ENCODE data around the gene CEP97. TPM values are rescaled to one million over a fixed set of nuclear protein-coding genes. Genes with fewer than 3 reads are reported as not detected.
"Not testable (repeated sequence)": the region's sequence is repeated elsewhere in the genome, so short reads cannot be mapped to it uniquely, and the experiment has no call there.

The CEP97 gene
- polyA plus RNA-seq, 1 donor (not counting 4 experiments of a cell fraction or from before 2014, with no cell fraction given): 3.6 TPM

DNA sequence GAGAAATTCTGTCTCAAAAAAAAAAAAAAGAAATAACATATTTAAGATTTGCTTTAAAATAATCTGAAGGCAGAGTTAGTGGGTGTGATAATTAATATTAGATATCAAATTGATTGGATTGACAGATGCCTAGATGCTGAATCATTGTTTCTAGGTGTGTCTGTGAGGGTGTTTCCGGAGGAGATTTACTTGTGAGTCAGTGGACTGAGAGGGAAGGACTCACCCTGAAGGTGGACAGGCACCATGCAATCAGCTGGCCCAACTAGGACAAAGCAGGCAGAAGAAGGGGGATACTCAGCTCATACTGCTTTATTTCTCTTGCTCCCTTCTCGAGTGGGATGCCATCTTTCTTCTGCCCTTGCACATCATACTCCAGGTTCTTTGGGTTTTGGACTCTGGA, 21.2 kb upstream of the CEP97 start:
- Histone ChIP-seq H3K4me2 (ENCODE audit: control insufficient read depth, extremely low read depth, insufficient read depth, low read depth, low read length) (peak overlapping the region; percentile 62), H3K36me3 (ENCODE audit: control insufficient read depth in 2 of 2, extremely low read depth in 1 of 2, insufficient read depth in 2 of 2, low read length in 2 of 2) (no peaks in the 10 kb centered on the region), H3K79me2 (ENCODE audit: control insufficient read depth, insufficient read depth, low read length) (no peaks in the 10 kb centered on the region), H4K20me1 (ENCODE audit: control insufficient read depth, extremely low read depth, insufficient read depth, low read length) (no peaks in the 10 kb centered on the region), H3K27ac (ENCODE audit: control insufficient read depth, insufficient read depth, low read length) (peak overlapping the region; percentile 80), H3K9ac (ENCODE audit: control insufficient read depth, extremely low read depth, insufficient read depth, low read length) (peak overlapping the region; percentile 22), H3K9me1 (ENCODE audit: control insufficient read depth, extremely low read depth, insufficient read depth, low read length) (no peaks in the 10 kb centered on the region), H3K27me3 (ENCODE audit: control insufficient read depth, extremely low read depth, insufficient read depth, low read length) (no peaks in the 10 kb centered on the region), H3K4me3 (ENCODE audit: control insufficient read depth in 2 of 3, extremely low read depth in 1 of 3, insufficient read depth in 2 of 3, low read depth in 1 of 3, low read length in 3 of 3) (peak overlapping the region in 2 of 3 experiments; percentile 7 to 37), H2AFZ (ENCODE audit: control insufficient read depth, low read length) (peak overlapping the region; percentile 70), H3K4me1 (ENCODE audit: control insufficient read depth, extremely low read depth, insufficient read depth, low read length) (peaks cover 14% of the 10 kb centered on the region), H3K9me3 (ENCODE audit: control insufficient read depth, low read depth, low read length) (no peaks in the 10 kb centered on the region)
- FAIRE-seq (no peak), DNase-seq (ENCODE audit: low read depth, low spot score) (no peak)
- no peak for TF ChIP-seq EZH2 (IDR thresholded peaks at IDR 0.05; ENCODE audit: low read length)
- TF ChIP-seq, protein P1, sequence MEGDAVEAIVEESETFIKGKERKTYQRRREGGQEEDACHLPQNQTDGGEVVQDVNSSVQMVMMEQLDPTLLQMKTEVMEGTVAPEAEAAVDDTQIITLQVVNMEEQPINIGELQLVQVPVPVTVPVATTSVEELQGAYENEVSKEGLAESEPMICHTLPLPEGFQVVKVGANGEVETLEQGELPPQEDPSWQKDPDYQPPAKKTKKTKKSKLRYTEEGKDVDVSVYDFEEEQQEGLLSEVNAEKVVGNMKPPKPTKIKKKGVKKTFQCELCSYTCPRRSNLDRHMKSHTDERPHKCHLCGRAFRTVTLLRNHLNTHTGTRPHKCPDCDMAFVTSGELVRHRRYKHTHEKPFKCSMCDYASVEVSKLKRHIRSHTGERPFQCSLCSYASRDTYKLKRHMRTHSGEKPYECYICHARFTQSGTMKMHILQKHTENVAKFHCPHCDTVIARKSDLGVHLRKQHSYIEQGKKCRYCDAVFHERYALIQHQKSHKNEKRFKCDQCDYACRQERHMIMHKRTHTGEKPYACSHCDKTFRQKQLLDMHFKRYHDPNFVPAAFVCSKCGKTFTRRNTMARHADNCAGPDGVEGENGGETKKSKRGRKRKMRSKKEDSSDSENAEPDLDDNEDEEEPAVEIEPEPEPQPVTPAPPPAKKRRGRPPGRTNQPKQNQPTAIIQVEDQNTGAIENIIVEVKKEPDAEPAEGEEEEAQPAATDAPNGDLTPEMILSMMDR (optimal IDR thresholded peaks at IDR 0.05 in 1 of 3, IDR thresholded peaks at IDR 0.05 in 1 of 3, conservative IDR thresholded peaks at IDR 0.05 in 1 of 3; ENCODE audit: extremely low read depth in 1 of 3, insufficient read depth in 2 of 3, low read length in 3 of 3): no peak
- dilution Hi-C loops (cut with MboI; ENCODE audit: extremely low pct_ligation_motif_present, low sequenced_read_pairs): no loop called here

DNA sequence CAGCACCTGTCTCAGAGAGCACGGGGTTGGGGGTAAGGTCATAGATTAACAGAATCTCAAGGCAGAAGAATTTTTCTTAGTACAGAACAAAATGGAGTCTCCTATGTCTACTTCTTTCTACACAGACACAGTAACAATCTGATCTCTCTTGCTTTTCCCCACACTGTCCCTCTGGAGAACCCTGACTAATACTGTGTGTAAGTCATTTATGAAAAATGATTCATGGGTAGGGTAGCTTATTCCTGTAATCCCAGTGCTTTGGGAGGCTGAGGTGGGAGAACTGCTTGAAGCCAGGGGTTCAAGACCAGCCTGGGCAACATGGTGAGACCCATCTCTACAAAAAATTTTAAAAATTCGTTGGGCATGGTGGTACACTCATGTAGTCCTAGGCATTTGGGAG, 19.8 kb upstream of the CEP97 start:
- H3K9me3 ChIP-seq (ENCODE audit: control insufficient read depth, low read depth, low read length); H3K9ac ChIP-seq (ENCODE audit: control insufficient read depth, extremely low read depth, insufficient read depth, low read length); H3K4me3 ChIP-seq (ENCODE audit: control insufficient read depth in 2 of 3, extremely low read depth in 1 of 3, insufficient read depth in 2 of 3, low read depth in 1 of 3, low read length in 3 of 3); H3K36me3 ChIP-seq (ENCODE audit: control insufficient read depth in 2 of 2, extremely low read depth in 1 of 2, insufficient read depth in 2 of 2, low read length in 2 of 2); dilution Hi-C loops (cut with MboI; ENCODE audit: extremely low pct_ligation_motif_present, low sequenced_read_pairs); H3K4me2 ChIP-seq (ENCODE audit: control insufficient read depth, extremely low read depth, insufficient read depth, low read depth, low read length); DNase-seq (ENCODE audit: low read depth, low spot score); H3K27ac ChIP-seq (ENCODE audit: control insufficient read depth, insufficient read depth, low read length); H2AFZ ChIP-seq (ENCODE audit: control insufficient read depth, low read length); H3K9me1 ChIP-seq (ENCODE audit: control insufficient read depth, extremely low read depth, insufficient read depth, low read length); H3K79me2 ChIP-seq (ENCODE audit: control insufficient read depth, insufficient read depth, low read length); H3K27me3 ChIP-seq (ENCODE audit: control insufficient read depth, extremely low read depth, insufficient read depth, low read length); FAIRE-seq; H4K20me1 ChIP-seq (ENCODE audit: control insufficient read depth, extremely low read depth, insufficient read depth, low read length): not testable (repeated sequence)
- H3K4me1 ChIP-seq (ENCODE audit: control insufficient read depth, extremely low read depth, insufficient read depth, low read length): peaks cover 14% of the 10 kb centered on the region

DNA sequence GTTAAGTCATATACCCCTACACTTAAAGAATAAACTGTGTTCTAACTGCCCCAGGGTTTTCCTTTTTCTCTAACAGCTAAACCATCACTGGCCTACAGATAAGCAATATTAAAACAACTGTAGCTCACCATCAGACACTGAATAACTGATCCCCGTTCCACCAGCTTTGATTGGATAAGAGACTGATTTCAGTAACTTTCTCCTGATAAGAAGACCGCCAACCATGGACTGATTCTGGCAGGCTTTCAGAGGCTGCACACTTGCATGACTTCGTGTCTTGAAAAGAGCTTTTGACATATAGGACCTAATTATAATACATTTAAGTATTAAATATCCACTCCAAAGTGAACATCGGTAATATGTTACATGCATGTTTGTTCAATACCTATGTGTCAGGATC, 15.3 kb upstream of the CEP97 start:
- Histone ChIP-seq H3K4me1 (ENCODE audit: control insufficient read depth, extremely low read depth, insufficient read depth, low read length) (no peaks in the 10 kb centered on the region), H3K79me2 (ENCODE audit: control insufficient read depth, insufficient read depth, low read length) (no peaks in the 10 kb centered on the region), H2AFZ (ENCODE audit: control insufficient read depth, low read length) (no peak overlapping the region), H3K9ac (ENCODE audit: control insufficient read depth, extremely low read depth, insufficient read depth, low read length) (no peak overlapping the region), H3K36me3 (ENCODE audit: control insufficient read depth in 2 of 2, extremely low read depth in 1 of 2, insufficient read depth in 2 of 2, low read length in 2 of 2) (no peaks in the 10 kb centered on the region), H3K4me3 (ENCODE audit: control insufficient read depth in 2 of 3, extremely low read depth in 1 of 3, insufficient read depth in 2 of 3, low read depth in 1 of 3, low read length in 3 of 3) (no peak overlapping the region), H3K27ac (ENCODE audit: control insufficient read depth, insufficient read depth, low read length) (no peak overlapping the region), H3K4me2 (ENCODE audit: control insufficient read depth, extremely low read depth, insufficient read depth, low read depth, low read length) (no peak overlapping the region), H3K9me1 (ENCODE audit: control insufficient read depth, extremely low read depth, insufficient read depth, low read length) (no peaks in the 10 kb centered on the region), H3K27me3 (ENCODE audit: control insufficient read depth, extremely low read depth, insufficient read depth, low read length) (no peaks in the 10 kb centered on the region), H3K9me3 (ENCODE audit: control insufficient read depth, low read depth, low read length) (no peaks in the 10 kb centered on the region), H4K20me1 (ENCODE audit: control insufficient read depth, extremely low read depth, insufficient read depth, low read length) (no peaks in the 10 kb centered on the region)
- TF ChIP-seq, protein P1 (optimal IDR thresholded peaks at IDR 0.05 in 1 of 3, IDR thresholded peaks at IDR 0.05 in 1 of 3, conservative IDR thresholded peaks at IDR 0.05 in 1 of 3; ENCODE audit: extremely low read depth in 1 of 3, insufficient read depth in 2 of 3, low read length in 3 of 3): no peak
- no peak for TF ChIP-seq EZH2 (IDR thresholded peaks at IDR 0.05; ENCODE audit: low read length)
- FAIRE-seq: no peak
- DNase-seq (ENCODE audit: low read depth, low spot score): no peak
- dilution Hi-C loops (cut with MboI; ENCODE audit: extremely low pct_ligation_motif_present, low sequenced_read_pairs): no loop called here

All from keratinocyte (primary cell).